Measurements from ENCODE around the gene SHISAL2B.
"Not testable (repeated sequence)": the region's sequence is repeated elsewhere in the genome, so short reads cannot be mapped to it uniquely, and the experiment has no call there.

SHISAL2B gene

GRCh38 chr5:64690417-64691151, at the start of gene SHISAL2B:
Gene SHISAL2B (plus strand): TSS chr5:64690503. CDS start chr5:64690624, 121 bp downstream.
- DNase-seq (ENCODE audit: low spot score): no peak

GRCh38 chr5:64644831-64645230, 45.5 kb upstream of the SHISAL2B start:
- DNase-seq (ENCODE audit: low spot score): no peak

GRCh38 chr5:64646169-64646568, 44.1 kb upstream of the SHISAL2B start:
- DNase-seq (ENCODE audit: low spot score): no peak

GRCh38 chr5:64649512-64649911, 40.8 kb upstream of the SHISAL2B start:
- DNase-seq (ENCODE audit: low spot score): no peak

- no peak for DNase-seq (ENCODE audit: low spot score)
Measured at GRCh38 chr5:64653766-64654560, 36.3 kb upstream of the SHISAL2B start.

GRCh38 chr5:64654561-64654938, 35.8 kb upstream of the SHISAL2B start:
- DNase-seq (ENCODE audit: low spot score): no peak

- DNase-seq (ENCODE audit: low spot score): no peak
Measured at GRCh38 chr5:64655596-64655995, 34.7 kb upstream of the SHISAL2B start.

GRCh38 chr5:64659289-64659688, 31.0 kb upstream of the SHISAL2B start:
- DNase-seq (ENCODE audit: low spot score): no peak

GRCh38 chr5:64663181-64663580, 27.1 kb upstream of the SHISAL2B start:
- not testable (repeated sequence) for DNase-seq (ENCODE audit: low spot score)

GRCh38 chr5:64665243-64665642, 25.1 kb upstream of the SHISAL2B start:
- no peak for DNase-seq (ENCODE audit: low spot score)

GRCh38 chr5:64666078-64666477, 24.2 kb upstream of the SHISAL2B start:
- DNase-seq (ENCODE audit: low spot score): no peak

- no peak for DNase-seq (ENCODE audit: low spot score)
Measured at GRCh38 chr5:64667068-64667467, 23.2 kb upstream of the SHISAL2B start.

- no peak for DNase-seq (ENCODE audit: low spot score)
Measured at GRCh38 chr5:64670277-64670676, 20.0 kb upstream of the SHISAL2B start.

GRCh38 chr5:64671678-64672077, 18.6 kb upstream of the SHISAL2B start:
- no peak for DNase-seq (ENCODE audit: low spot score)

GRCh38 chr5:64678374-64678773, 11.9 kb upstream of the SHISAL2B start:
- DNase-seq (ENCODE audit: low spot score): no peak

GRCh38 chr5:64680289-64680688, 10.0 kb upstream of the SHISAL2B start:
- DNase-seq (ENCODE audit: low spot score): no peak

GRCh38 chr5:64682608-64683007, 7.7 kb upstream of the SHISAL2B start:
- no peak for DNase-seq (ENCODE audit: low spot score)

GRCh38 chr5:64685866-64686265, 4.4 kb upstream of the SHISAL2B start:
- no peak for DNase-seq (ENCODE audit: low spot score)

GRCh38 chr5:64688391-64688790, 1.9 kb upstream of the SHISAL2B start:
- no peak for DNase-seq (ENCODE audit: low spot score)

GRCh38 chr5:64688965-64689364, 1.3 kb upstream of the SHISAL2B start:
- no peak for DNase-seq (ENCODE audit: low spot score)

GRCh38 chr5:64690104-64690416, 243 bp upstream of the SHISAL2B start:
- DNase-seq (ENCODE audit: low spot score): no peak

- DNase-seq (ENCODE audit: low spot score): no peak
Measured at GRCh38 chr5:64691291-64691690, 988 bp downstream of the SHISAL2B start.

GRCh38 chr5:64693636-64694035, 3.3 kb downstream of the SHISAL2B start:
- no peak for DNase-seq (ENCODE audit: low spot score)

- DNase-seq (ENCODE audit: low spot score): not testable (repeated sequence)
Measured at GRCh38 chr5:64696414-64696813, 6.1 kb downstream of the SHISAL2B start.

Measured in globus pallidus (tissue), 1 donor.